HG02840 (cell line): Measurements from ENCODE around the gene PCP4L1.
"Not testable (repeated sequence)": the region's sequence is repeated elsewhere in the genome, so short reads cannot be mapped to it uniquely, and the experiment has no call there.

ENCODE experiments used
- ATAC-seq: cut with Tn5 transposase; IDR thresholded peaks from one replicate; pipeline ENCODE4 v1.9.1; 2021; ENCODE audit warnings: mild to moderate bottlenecking, moderate library complexity, moderate number of reproducible peaks; ENCODE audit not compliant: unreplicated experiment, low FRiP score

The PCP4L1 gene

GRCh38 chr1:161307892-161308638 lies 49.5 kb downstream of the PCP4L1 start:
- ATAC-seq = no peak

DNA sequence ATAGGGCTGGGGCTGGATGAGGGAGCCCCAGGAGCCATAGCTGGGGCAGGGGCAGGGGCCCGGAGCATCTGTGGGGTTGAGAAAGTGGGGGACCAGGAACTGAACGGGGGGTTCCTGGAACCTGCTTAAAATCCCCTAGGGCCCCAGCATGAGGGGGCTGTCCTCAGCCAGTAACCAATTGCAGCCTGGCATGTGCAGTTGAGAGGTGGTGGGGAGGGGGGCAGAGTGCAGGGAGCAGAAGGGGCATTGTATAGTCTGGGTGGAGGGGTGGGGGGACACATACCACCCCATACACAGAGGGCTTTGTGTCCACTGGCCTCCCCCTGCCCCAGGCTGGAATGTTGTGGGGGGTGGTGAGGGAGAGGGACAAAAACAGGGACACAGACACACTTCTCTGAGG lies 51.3 kb downstream of the PCP4L1 start, which contains the start of gene MPZ:
Gene MPZ (minus strand): TSS at position 101 of the 400 bp plus-strand sequence. CDS start 63 bp downstream, at position 38.
- ATAC-seq = no peak

GRCh38 chr1:161311595-161312181 lies 53.1 kb downstream of the PCP4L1 start:
- ATAC-seq = no peak

DNA sequence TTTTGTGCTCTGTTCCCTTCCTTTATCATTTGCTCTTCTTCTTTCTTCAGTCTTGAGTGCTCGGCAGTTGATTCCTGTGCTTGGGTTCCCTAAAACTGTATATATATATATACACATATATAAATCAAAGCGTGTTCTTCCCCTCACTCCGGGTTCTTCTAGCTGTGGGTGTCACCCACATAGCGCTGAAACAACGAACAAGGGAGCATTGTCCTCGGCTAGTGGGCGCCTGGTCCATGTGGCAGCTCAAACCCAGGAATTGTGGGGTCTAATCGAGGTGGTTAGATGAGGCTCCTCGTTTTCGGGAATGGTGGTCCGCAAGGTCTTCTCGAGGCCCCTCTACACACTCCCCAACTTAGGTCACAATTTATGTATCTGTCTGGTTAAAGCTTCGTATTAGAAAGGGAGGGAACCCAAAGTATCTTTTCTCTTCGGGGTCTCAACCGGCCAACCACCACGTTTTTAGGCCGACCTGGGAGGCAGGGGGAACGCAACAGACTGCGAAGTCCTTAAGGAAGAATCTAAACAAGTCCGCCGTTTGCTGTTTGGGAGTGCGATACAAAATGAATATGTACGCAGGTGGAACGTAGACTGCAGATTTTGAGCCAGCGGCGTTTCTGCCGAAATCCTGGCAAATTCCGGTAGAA lies 55.1 kb downstream of the PCP4L1 start:
- ATAC-seq = peak; percentile 19

- ATAC-seq = peak; percentile 85
Observed at GRCh38 chr1:161314201-161314981, 55.8 kb downstream of the PCP4L1 start, which contains the start of gene SDHC. SDHC (plus strand) TSS chr1:161314381; CDS start chr1:161314406, 25 bp downstream.

- ATAC-seq = not testable (repeated sequence)
Observed at GRCh38 chr1:161315841-161316674, 57.5 kb downstream of the PCP4L1 start.

DNA sequence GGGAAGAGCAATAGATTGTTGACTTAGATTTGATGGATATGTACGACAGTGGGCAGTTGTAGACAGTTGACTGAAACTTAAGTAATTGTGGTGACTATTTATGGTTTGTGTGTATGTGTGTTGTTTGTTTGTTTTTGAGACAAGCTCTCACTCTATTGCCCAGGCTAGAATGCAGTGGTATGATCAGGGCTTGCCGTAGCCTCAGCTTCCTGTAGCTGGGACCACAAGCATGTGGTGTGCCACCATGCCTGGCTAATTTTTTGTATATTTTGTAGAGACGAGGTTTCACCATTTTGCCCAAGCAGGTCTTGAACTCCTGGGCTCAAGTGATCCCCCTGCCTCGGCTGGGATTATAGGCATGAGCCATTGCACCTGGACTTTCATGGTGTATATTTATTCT lies 65.5 kb downstream of the PCP4L1 start:
- no peak for ATAC-seq

DNA sequence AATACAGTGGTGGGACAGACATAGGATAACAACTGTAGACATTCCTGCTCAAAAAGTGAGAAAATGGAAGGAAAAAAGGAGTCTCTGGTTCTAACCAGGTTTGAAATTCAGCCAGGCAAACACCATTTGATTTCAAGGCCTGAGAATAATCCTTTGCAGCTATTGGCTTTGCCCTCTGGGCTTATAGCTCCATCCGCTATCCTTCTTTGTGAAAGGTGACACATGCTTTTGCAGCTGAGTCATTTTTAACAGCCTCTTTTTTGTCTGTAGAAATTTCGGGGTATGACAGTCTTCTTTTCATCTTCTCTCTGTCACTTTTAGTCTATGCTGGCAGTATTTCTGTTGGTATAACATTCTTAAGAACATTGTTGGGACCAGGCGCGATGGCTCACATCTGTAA lies 71.8 kb downstream of the PCP4L1 start:
- ATAC-seq = no peak

DNA sequence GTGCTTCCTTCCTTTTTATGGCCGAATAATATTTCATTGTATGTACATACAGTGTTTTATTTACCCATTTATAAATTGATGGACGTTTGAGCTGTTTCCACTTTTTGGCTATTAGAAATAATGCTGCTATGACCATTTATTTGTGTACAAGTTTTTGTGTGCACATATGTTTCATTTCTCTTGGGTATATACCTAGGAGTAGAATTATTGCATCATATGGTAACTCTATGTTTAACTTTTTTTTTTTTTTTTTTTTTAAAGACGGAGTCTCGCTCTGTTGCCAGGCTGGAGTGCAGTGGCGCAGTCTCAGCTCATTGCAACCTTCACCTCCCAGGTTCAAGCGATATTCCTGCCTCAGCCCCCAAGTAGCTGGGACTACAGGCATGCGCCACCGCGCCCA lies 74.6 kb downstream of the PCP4L1 start:
- ATAC-seq = no peak
